Left ventricle myocardium superior (tissue), 1 donor: Measurements from ENCODE around the gene CDH22. TPM values are rescaled to one million over a fixed set of nuclear protein-coding genes. Genes with fewer than 3 reads are reported as not detected.
A peak's percentile ranks its signal among the peaks of the same experiment; 100 is the strongest.

Experiments
- ATAC-seq: fragments of 200-7000 bp; cut with Tn5 transposase; one replicate; pipeline ENCODE4 v1.9.1; 2020; ENCODE audit warnings: mild to moderate bottlenecking, moderate library complexity
- DNase-seq: peaks from one replicate; pipeline ENCODE4 v3.0.0-alpha.2; 2020
- intact Hi-C: fragments of 100-400 bp; cut with micrococcal nuclease; formaldehyde crosslinking; loops from one replicate; pipeline ENCODE4 v1.11.0; 2022
- total RNA-seq: library from RNA; stranded (reverse); fragmentation: NEBNext Ultra II Directional; extraction: Animal tissue kit (Norgen Biotek cat#: 25700); gene quantifications from one replicate; pipeline ENCODE4 v1.2.1, GENCODE V29; 2021
- donor health status: DM: no; HTN: yes; CAD: no; lungs with severe emphysema.

Gene CDH22
- total RNA-seq, 1 donor from 2014 or later = 2.3 TPM

DNA sequence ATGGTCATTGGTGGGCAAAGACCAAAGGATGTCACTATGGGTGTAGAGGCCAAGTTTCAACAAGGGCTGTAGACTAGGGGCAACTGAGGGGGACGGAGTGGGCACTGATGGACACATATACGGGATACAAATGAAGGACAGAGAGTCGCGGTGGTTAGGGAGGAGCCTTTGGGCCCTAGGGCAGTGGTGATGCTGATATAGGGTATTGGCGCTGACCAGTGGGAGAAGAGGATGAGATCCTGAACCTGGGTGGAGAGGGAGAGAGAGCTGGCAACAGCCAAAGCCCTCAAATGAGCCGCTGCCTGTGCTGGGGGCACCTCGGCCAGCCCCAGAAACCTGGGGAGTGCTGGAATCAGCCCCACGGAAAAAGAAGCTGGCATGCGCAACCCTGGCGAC, 1.6 kb downstream of the CDH22 start:
- no peak for ATAC-seq
- no peak for DNase-seq
- intact Hi-C loops = no loop called here

GRCh38 chr20:46305973-46306360, 2.3 kb downstream of the CDH22 start:
- DNase-seq = no peak
- ATAC-seq = no peak
- intact Hi-C loops = no loop called here

DNA sequence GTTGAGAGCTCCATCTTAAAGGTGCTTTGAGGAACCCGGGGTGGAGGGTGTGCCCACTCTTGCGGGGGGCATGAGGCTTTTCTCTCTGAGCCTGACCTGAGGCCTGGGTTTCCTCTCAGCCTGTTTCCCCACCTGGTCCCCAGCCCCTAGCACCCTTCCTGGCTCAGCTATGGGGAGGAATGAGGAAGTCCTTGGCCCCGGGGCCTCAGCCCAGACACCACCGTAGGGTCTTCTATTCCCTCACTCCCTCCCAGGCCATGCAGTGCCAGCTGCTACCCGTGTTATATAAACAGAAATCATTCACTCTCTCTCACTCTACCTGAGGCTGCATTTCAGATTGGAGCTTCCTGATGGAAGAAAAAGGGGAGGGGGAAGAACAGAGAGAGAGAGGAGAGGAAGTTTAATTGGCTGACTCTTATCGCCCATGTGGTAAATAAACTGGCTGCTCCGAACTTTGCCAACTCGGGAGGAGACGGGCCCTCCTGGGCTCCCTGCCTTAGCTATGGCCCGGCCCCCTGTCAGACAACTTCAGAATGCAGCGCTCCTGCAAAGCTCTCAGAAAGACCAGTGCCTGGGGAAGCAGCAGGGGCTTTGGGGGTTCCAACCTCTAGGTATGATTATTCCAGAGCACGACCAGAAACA, 2.8 kb downstream of the CDH22 start:
- intact Hi-C loops = no loop called here
- DNase-seq = no peak
- peak; percentile 53 for ATAC-seq

DNA sequence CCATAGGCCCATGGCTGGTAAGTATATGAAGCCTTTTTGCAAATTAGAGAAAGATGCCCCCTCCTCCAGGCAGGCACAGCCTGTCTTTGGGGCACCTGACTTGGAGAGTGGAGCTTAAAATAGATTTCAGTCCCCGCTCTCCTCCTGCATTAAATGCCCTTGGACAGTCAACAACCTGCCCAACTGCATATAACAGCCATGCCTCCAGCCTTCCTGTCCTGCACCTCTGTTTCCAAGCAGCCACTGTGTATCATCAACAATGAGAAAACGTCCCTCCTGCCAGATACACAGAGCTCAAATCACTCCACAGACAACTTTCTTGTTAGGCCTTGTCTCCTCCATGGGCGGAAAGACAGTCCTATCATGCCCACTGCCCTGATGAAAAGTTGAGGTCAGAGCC, 3.4 kb downstream of the CDH22 start:
- DNase-seq = no peak
- intact Hi-C loops = no loop called here
- ATAC-seq = peak; percentile 68

GRCh38 chr20:46304361-46304760, 3.9 kb downstream of the CDH22 start:
- ATAC-seq = no peak
- intact Hi-C loops = no loop called here
- no peak for DNase-seq

DNA sequence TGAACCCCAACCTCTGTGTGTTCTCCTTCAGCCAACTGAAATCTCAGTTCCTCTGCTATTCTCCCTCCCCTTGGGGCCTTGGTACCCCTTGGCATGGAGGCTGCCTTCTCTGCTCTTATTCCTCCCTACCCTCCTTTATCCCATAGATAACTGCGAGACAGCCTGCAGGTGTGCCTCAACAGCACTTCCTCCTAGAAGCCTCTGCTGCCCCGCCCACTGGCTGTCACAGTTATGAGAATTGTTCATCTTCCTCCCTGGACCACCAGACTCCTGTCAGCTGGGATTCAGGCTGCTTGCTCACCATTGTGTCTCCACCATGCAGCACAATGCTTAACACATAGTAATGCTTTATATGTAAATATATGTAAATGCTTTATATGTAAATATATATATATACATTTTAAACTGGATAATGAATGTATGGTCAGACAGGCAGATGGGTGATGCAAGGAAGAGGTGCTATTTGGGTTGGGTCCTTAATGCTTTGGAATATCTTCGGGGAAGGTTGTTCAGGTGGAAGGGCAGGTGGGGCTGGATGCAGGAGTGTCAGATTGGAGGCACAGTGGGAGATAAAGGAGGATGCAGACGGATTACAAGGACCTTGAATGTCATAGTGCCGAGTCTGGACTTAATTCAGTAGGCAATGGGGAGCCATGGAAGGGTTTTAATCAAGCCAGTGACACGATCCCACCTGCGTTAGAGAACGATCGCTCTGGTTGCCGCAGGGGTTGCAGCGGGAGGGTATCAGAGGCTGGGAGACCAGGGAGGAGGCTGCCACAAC, 4.9 kb downstream of the CDH22 start:
- no peak for DNase-seq
- intact Hi-C loops = no loop called here
- ATAC-seq = no peak

GRCh38 chr20:46302106-46302505, 6.2 kb downstream of the CDH22 start:
- ATAC-seq (no peak), DNase-seq (no peak)
- intact Hi-C loops = no loop called here

GRCh38 chr20:46300281-46300680, 8.0 kb downstream of the CDH22 start:
- intact Hi-C loops = no loop called here

GRCh38 chr20:46299078-46299477, 9.2 kb downstream of the CDH22 start:
- intact Hi-C loops = no loop called here
- ATAC-seq (no peak), DNase-seq (no peak)

More at GRCh38 chr20:46300281-46300680, 8.0 kb downstream of the CDH22 start:
- DNase-seq (no peak), ATAC-seq (no peak)

GRCh38 chr20:46298374-46298773, 9.9 kb downstream of the CDH22 start:
- DNase-seq (no peak), ATAC-seq (no peak)
- intact Hi-C loops = no loop called here

GRCh38 chr20:46296526-46297250, 11.6 kb downstream of the CDH22 start:
- DNase-seq (no peak), ATAC-seq (no peak)
- intact Hi-C loops = no loop called here

DNA sequence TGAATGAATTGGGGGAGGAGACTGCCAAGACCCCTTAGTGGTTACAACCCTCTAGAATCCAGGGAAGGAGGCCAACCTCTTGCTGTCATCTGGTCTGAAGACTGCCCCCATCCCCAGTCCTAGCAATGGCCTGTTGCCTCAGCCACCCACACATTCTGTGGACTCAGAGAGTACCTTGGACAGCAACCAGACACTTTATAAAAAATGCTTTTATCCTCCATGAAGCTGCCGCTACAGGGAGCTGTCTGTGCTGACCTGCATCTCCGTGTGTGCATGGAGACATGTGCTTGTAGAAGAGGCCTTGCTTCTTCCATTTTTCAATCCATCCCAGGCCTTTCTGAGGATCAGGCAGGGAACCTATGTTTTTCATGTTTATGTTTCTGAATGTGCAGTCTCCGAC, 15.2 kb downstream of the CDH22 start:
- DNase-seq (no peak), ATAC-seq (peak; percentile 43)
- intact Hi-C loops = no loop called here

DNA sequence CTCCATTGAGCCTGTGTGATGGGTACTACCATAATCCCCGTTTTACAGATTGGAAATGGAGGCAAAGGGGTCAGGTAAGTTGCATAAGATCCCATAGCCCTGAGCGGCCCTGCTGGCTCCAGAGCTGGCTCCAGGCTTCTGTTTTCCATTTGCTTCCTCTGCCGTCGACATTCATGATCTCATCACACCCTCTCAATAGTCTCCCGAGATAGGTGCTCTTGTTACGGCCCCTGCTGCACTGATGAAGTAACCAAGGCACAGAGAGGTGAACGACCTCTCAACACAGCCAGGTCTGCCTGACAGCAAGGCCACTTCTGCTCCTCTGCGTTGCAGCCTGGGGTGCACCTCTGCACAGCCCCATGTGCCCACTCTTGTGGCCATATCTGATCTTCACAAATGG, 16.9 kb downstream of the CDH22 start:
- ATAC-seq = no peak
- DNase-seq = no peak
- intact Hi-C loops = no loop called here

DNA sequence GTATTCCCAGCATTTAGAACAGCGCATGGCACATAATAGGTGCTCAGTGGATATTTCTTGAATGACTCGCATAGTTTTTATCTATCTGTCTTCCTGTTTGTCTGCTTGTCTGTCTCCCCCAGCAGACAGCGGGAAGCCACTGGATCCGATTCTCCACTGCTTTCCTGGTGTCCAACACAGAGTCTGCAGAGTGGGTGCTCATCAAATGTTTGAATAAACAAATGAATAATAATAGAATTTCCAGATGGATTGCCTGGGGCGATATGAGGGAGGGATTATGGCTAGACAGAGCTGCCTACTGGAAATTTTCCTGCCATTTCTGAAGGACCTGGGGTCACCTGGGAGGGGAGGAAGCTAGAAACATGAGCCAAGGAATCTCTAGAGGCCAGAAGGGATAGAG, 18.9 kb downstream of the CDH22 start:
- DNase-seq (no peak), ATAC-seq (no peak)
- intact Hi-C loops = no loop called here

DNA sequence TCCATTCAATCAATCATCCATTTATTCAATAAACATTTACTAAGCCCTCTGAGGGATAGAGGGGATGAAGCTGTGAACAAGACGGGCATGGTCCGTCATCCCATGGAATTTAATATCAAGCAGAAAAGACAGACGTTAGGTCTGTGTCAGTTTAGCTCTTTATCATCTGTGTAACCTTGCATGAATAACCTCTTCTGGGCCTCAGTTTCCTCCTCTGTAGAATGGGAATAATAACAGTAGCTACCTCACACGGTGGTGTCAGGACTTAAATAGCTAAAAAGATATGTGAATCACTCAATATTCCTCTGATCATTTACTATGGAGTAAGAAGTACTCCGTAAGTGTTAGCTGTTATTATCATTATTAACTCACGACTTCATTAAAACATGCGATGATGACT, 21.3 kb downstream of the CDH22 start:
- no peak for DNase-seq
- no peak for ATAC-seq
- intact Hi-C loops = no loop called here

DNA sequence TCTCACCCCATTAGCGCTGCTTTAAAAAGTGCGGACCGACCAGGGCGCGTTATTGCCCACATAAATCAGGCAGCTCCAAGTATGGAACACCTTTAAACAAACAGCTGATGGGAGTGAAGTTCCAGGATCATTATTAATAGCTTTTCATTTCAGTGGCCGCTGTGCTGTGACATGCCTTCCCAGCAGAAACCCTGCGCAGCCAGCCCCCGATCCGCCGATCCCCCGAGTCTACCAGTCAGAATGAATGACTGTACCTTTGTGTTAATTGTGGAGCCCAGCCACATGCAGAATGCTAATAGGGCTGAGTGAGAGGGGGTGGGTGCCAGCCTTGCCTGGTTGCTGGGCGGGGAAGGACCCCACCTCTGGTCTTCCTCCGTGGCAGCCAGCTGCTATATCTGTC, 21.9 kb downstream of the CDH22 start:
- DNase-seq (no peak), ATAC-seq (no peak)
- intact Hi-C loops = no loop called here

DNA sequence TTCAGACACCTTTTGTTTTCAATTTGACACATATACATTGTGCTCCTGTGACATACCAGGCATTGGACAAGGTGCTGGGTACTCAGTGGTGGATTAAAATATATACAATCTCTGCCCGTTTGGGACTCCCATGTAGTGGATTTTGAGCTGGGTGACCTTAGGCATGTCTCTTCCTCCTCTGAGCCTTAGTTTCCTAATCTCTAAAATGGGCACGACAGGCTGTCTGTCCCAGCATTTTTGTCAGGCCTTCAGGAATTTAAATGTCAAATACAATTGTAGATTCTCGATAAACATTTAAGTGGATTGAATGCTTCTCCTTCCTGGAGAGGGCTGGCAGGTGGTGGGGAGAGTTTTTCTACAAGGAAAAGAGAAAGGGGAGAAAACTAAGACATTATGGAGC, 22.6 kb downstream of the CDH22 start:
- ATAC-seq (no peak), DNase-seq (no peak)
- intact Hi-C loops = no loop called here

DNA sequence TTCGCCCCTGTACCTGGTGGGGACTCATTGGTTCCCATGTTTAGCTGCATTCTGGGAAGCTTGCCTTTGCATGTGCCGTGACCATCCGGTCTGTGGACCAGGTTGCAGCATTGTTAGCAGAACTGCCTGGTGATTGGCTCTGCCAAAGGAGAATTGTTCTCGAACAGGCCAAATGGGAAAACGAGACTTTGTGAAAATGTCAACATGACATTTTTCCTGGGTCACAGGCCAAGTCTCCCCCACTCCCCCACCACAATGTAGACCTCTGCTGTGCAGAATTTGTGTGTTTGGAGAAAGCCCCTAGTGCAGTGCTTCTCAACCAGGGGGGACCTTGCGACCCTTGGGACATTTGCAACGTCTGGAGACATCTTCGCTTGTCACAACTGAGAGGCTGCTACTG, 23.2 kb downstream of the CDH22 start:
- ATAC-seq = no peak
- intact Hi-C loops = no loop called here

GRCh38 chr20:46284040-46284427, 24.3 kb downstream of the CDH22 start:
- ATAC-seq = no peak
- intact Hi-C loops = no loop called here

More for the DNA sequence above, 23.2 kb downstream of the CDH22 start:
- no peak for DNase-seq

GRCh38 chr20:46283426-46284039, 24.8 kb downstream of the CDH22 start:
- ATAC-seq (no peak), DNase-seq (no peak)
- intact Hi-C loops = no loop called here

More at GRCh38 chr20:46284040-46284427, 24.3 kb downstream of the CDH22 start:
- DNase-seq = no peak
